Endothelial cell of umbilical vein (primary cell): ENCODE data around the gene RGL4. TPM values are rescaled to one million over a fixed set of nuclear protein-coding genes. Genes with fewer than 3 reads are reported as not detected.

Experiments used
- BruUV-seq: library from RNA; stranded (reverse); fragments of 400-500 nt; replicated peaks from 2 replicates; lab custom pipeline; 2021; lab: Mats Ljungman, UMichigan
- CTCF ChIA-PET: fragments of 300-600, 350-600 bp; sonication (Branson Sonifier 250); formaldehyde crosslinking; loops from one replicate; lab custom pipeline; 2021; ENCODE audit warnings: antibody characterized with exemption, inconsistent platforms; lab: Charles Lee
- POLR2A ChIA-PET: fragments of 300-600, 350-600 bp; sonication (Branson Sonifier 250); formaldehyde crosslinking; loops from one replicate; lab custom pipeline; 2021; ENCODE audit warnings: antibody characterized with exemption, inconsistent platforms; lab: Charles Lee
- DNase-seq: peaks from one replicate; pipeline ENCODE4 v3.0.0-alpha.2; 2011; ENCODE audit warnings: low read depth, low spot score
- FAIRE-seq: peaks from 2 replicates; lab custom pipeline; 2011; peaks lifted over from hg19 to GRCh38; lab: Jason Lieb, UNC
- H2AFZ ChIP-seq: 2 replicates; pipeline ENCODE4 v1.6.0; 2012; ENCODE audit warnings: low read depth, low read length, control low read depth, inconsistent platforms
- H3K27ac ChIP-seq: 2 replicates; pipeline ENCODE4 v1.5.1; 2011; ENCODE audit warnings: low read depth, mild to moderate bottlenecking, control low read depth, low read length, moderate library complexity; ENCODE audit not compliant: insufficient read depth
- H3K27me3 ChIP-seq, 2 experiments: 2 replicates each; pipeline versions ENCODE4 v1.6.0 to v1.6.1; 2011; ENCODE audit warnings: low read length in 2 of 2, mixed read lengths in 1 of 2; ENCODE audit not compliant: control insufficient read depth in 2 of 2, insufficient read depth in 2 of 2
- H3K36me3 ChIP-seq, 2 experiments: 2 replicates in 1 of 2; 3 replicates in 1 of 2; pipeline ENCODE4 v1.5.1; 2011; ENCODE audit warnings: low read length in 2 of 2, mild to moderate bottlenecking in 1 of 2, moderate library complexity in 1 of 2; ENCODE audit not compliant: control insufficient read depth in 2 of 2, insufficient read depth in 2 of 2; ENCODE audit errors: extremely low read depth in 1 of 2
- H3K4me1 ChIP-seq: 3 replicates; pipeline ENCODE4 v1.5.1; 2011; ENCODE audit warnings: mild to moderate bottlenecking, low read length; ENCODE audit not compliant: control insufficient read depth, insufficient read depth; ENCODE audit errors: extremely low read depth
- H3K4me2 ChIP-seq: 2 replicates; pipeline ENCODE4 v1.6.1; 2011; ENCODE audit warnings: low read length, control low read depth, mixed read lengths; ENCODE audit not compliant: insufficient read depth
- H3K4me3 ChIP-seq, 3 experiments: fragments of 200-600 bp in 1 of 3; sonication (generic), shearing (Covaris generic) in 1 of 3; replicated peaks in 1 of 3; 2 replicates each; pipeline ENCODE4 v1.5.1; 2011 to 2016; ENCODE audit warnings: control low read depth in 3 of 3, low read length in 3 of 3, mild to moderate bottlenecking in 2 of 3, inconsistent platforms in 1 of 3, low read depth in 1 of 3, moderate library complexity in 1 of 3; ENCODE audit not compliant: insufficient read depth in 1 of 3
- H3K79me2 ChIP-seq: 2 replicates; pipeline ENCODE4 v1.6.0; 2012; ENCODE audit warnings: low read length, inconsistent platforms; ENCODE audit not compliant: control insufficient read depth, insufficient read depth
- H3K9ac ChIP-seq: replicated peaks from 2 replicates; pipeline ENCODE3; 2011; ENCODE audit warnings: low read length, control low read depth; ENCODE audit not compliant: insufficient read depth; ENCODE audit errors: extremely low read depth
- H3K9me1 ChIP-seq: replicated peaks from 3 replicates; pipeline ENCODE4 v1.6.0; 2011; ENCODE audit warnings: mild to moderate bottlenecking, low read length; ENCODE audit not compliant: control insufficient read depth, insufficient read depth; ENCODE audit errors: extremely low read depth
- H3K9me3 ChIP-seq: replicated peaks from 2 replicates; pipeline ENCODE4 v1.5.1; 2012; ENCODE audit warnings: low read length, inconsistent platforms; ENCODE audit not compliant: control insufficient read depth, insufficient read depth
- H4K20me1 ChIP-seq: replicated peaks from 2 replicates; pipeline ENCODE3; 2011; ENCODE audit warnings: mild to moderate bottlenecking, low read length; ENCODE audit not compliant: control insufficient read depth, insufficient read depth; ENCODE audit errors: extremely low read depth
- CTCF ChIP-seq, 2 donors: IDR thresholded peaks; 1 replicate in 1 of 2; 2 replicates in 1 of 2; pipeline ENCODE4 v1.5.1; 2011; ENCODE audit warnings: low read length in 2 of 2, mild to moderate bottlenecking in 2 of 2, moderate library complexity in 2 of 2, control low read depth in 1 of 2, inconsistent platforms in 1 of 2, low read depth in 1 of 2; ENCODE audit not compliant: insufficient read depth in 1 of 2; ENCODE audit errors: extremely low read depth in 1 of 2
- EZH2 ChIP-seq: IDR thresholded peaks from 2 replicates; pipeline ENCODE4 v1.6.1; 2012; ENCODE audit warnings: borderline replicate concordance, low read depth, mild to moderate bottlenecking, moderate library complexity, low read length, inconsistent platforms; ENCODE audit not compliant: severe bottlenecking
- FOS ChIP-seq: IDR thresholded peaks from 2 replicates; pipeline ENCODE4 v1.6.1; 2011; ENCODE audit warnings: mild to moderate bottlenecking, low read length, moderate library complexity, borderline replicate concordance; ENCODE audit not compliant: insufficient read depth
- GATA2 ChIP-seq: IDR thresholded peaks from 2 replicates; pipeline ENCODE4 v1.7.0; 2011; ENCODE audit warnings: low read depth, mild to moderate bottlenecking, moderate library complexity, mixed read lengths, low read length; ENCODE audit not compliant: insufficient read length, insufficient read depth
- JUN ChIP-seq: IDR thresholded peaks from 2 replicates; pipeline ENCODE4 v1.6.1; 2011; ENCODE audit warnings: borderline replicate concordance, low read depth; ENCODE audit not compliant: insufficient read length, insufficient read depth
- MAX ChIP-seq: IDR thresholded peaks from 2 replicates; pipeline ENCODE4 v1.6.1; 2011; ENCODE audit not compliant: insufficient read depth, insufficient read length
- MYC ChIP-seq: IDR thresholded peaks from one replicate; pipeline ENCODE4 v1.6.1; 2011; ENCODE audit warnings: mild to moderate bottlenecking, low read depth, low read length
- POLR2A ChIP-seq: IDR thresholded peaks from 2 replicates; pipeline ENCODE4 v1.6.1; 2012; ENCODE audit warnings: low read depth, mild to moderate bottlenecking, control low read depth, low read length
- POLR2AphosphoS5 ChIP-seq: IDR thresholded peaks from 2 replicates; pipeline ENCODE4 v1.6.1; 2012; ENCODE audit warnings: low read depth, mild to moderate bottlenecking, control low read depth, low read length, moderate library complexity; ENCODE audit not compliant: insufficient read depth
- dilution Hi-C: fragments of 300-500 bp; cut with MboI; formaldehyde crosslinking; loops from one replicate; pipeline ENCODE4 v1.15.0; 2019; ENCODE audit warnings: low sequenced_read_pairs; ENCODE audit not compliant: extremely low pct_ligation_motif_present
- intact Hi-C: fragments of 100-400 bp; cut with micrococcal nuclease; formaldehyde crosslinking; loops from one replicate; pipeline ENCODE4 v1.10.0; 2022
- polyA plus RNA-seq, 4 experiments: library from polyadenylated mRNA; depleted of rRNA in 3 of 4; stranded (reverse) in 3 of 4; unstranded in 1 of 4; fragments of >200 nt; gene quantifications; 2 replicates each; pipeline versions ENCODE4 v1.2.1 to v1.2.3, GENCODE V29; 2011 to 2012; ENCODE audit warnings: missing spikeins in 1 of 4
- total RNA-seq: library from RNA; stranded (reverse); gene quantifications from 2 replicates; pipeline ENCODE4 v1.2.3, GENCODE V29; 2021

Gene RGL4
- total and polyA plus RNA-seq, 2 donors (not counting 3 experiments of a cell fraction or from before 2014, with no cell fraction given): not detected

GRCh38 chr22:23689414-23689813, 1.4 kb upstream of the RGL4 start:
- no peaks in the 10 kb centered on the region for H3K79me2 ChIP-seq
- H3K27me3 ChIP-seq: no peaks in the 10 kb centered on the region
- H3K36me3 ChIP-seq: peaks cover 0 to 9% of the 10 kb centered on the region in 2 experiments
- POLR2A ChIA-PET: no interaction called here
- H3K9ac ChIP-seq: no peak overlapping the region
- FAIRE-seq (no peak), DNase-seq (no peak)
- no peaks in the 10 kb centered on the region for H3K9me3 ChIP-seq
- no peaks in the 10 kb centered on the region for H3K9me1 ChIP-seq
- no peaks in the 10 kb centered on the region for H3K4me1 ChIP-seq
- no peak overlapping the region for H3K4me2 ChIP-seq
- CTCF ChIA-PET: no interaction called here
- intact Hi-C loops (no loop called here), dilution Hi-C loops (no loop called here)
- H3K4me3 ChIP-seq: no peak overlapping the region
- H4K20me1 ChIP-seq: no peaks in the 10 kb centered on the region
- TF ChIP-seq CTCF (IDR thresholded peaks at IDR 0.05; ENCODE audit: extremely low read depth in 1 of 2, insufficient read depth in 1 of 2, low read depth in 1 of 2, low read length in 2 of 2) (no peak), GATA2 (no peak), POLR2A (no peak), EZH2 (no peak), MYC (no peak), FOS (no peak), MAX (no peak), POLR2AphosphoS5 (no peak), JUN (no peak)
- H2AFZ ChIP-seq: no peak overlapping the region
- no TSS peak for BruUV-seq
- no peak overlapping the region for H3K27ac ChIP-seq
